B cell (primary cell): Measurements from ENCODE around the gene LRBA. TPM values are rescaled to one million over a fixed set of nuclear protein-coding genes. Genes with fewer than 3 reads are reported as not detected.

Source experiments
- ATAC-seq: fragments of 200-7000 bp; cut with Tn5 transposase; one replicate; pipeline ENCODE4 v1.10.0; 2021; ENCODE audit warnings: low read depth, mild to moderate bottlenecking, moderate number of reproducible peaks, moderate library complexity
- CTCF ChIA-PET: fragments of 350-600 bp; sonication (Branson Sonifier 250); formaldehyde crosslinking; loops from one replicate; lab custom pipeline; 2021; ENCODE audit warnings: antibody characterized with exemption, inconsistent platforms; lab: Charles Lee
- POLR2A ChIA-PET: fragments of 350-600 bp; sonication (Branson Sonifier 250); formaldehyde crosslinking; loops from one replicate; lab custom pipeline; 2021; ENCODE audit warnings: antibody characterized with exemption; lab: Charles Lee
- DNase-seq: peaks from one replicate; pipeline ENCODE4 v3.0.0; 2013
- H2AFZ ChIP-seq: 2 replicates; pipeline ENCODE4 v1.6.1; 2012; ENCODE audit warnings: mild to moderate bottlenecking, low read depth, low read length; ENCODE audit not compliant: insufficient read depth, poor library complexity, severe bottlenecking
- H3K27ac ChIP-seq, 2 donors: 1 replicate in 1 of 2; 2 replicates in 1 of 2; pipeline ENCODE4 v1.5.1; 2012 to 2013; ENCODE audit warnings: low read length in 2 of 2, mild to moderate bottlenecking in 2 of 2, moderate library complexity in 1 of 2
- H3K27me3 ChIP-seq, 4 experiments: fragments of 200-600 bp in 1 of 4; sonication (generic) in 1 of 4; replicated peaks in 1 of 4; 1 replicate in 2 of 4; 2 replicates in 2 of 4; pipeline versions ENCODE4 v1.6.1 to v1.7.0; 2013 to 2016; ENCODE audit warnings: low read length in 3 of 4, mild to moderate bottlenecking in 2 of 4, mixed read lengths in 1 of 4, moderate library complexity in 1 of 4; ENCODE audit not compliant: insufficient read depth in 4 of 4, control insufficient read depth in 3 of 4; ENCODE audit errors: control extremely low read depth in 1 of 4
- H3K36me3 ChIP-seq, 2 experiments: replicated peaks in 1 of 2; 1 replicate in 1 of 2; 2 replicates in 1 of 2; pipeline versions ENCODE4 v1.6.1 to v1.7.1; 2013; ENCODE audit warnings: low read length in 1 of 2; ENCODE audit not compliant: insufficient read depth in 2 of 2, control insufficient read depth in 1 of 2; ENCODE audit errors: control extremely low read depth in 1 of 2, extremely low read depth in 1 of 2
- H3K4me1 ChIP-seq, 2 donors: fragments of 200-600 bp in 1 of 2; sonication (generic) in 1 of 2; 1 replicate in 1 of 2; 2 replicates in 1 of 2; pipeline versions ENCODE4 v1.5.1 to v1.6.1; 2013 to 2017; ENCODE audit warnings: low read length in 2 of 2; ENCODE audit not compliant: control insufficient read depth in 2 of 2, insufficient read depth in 2 of 2
- H3K4me2 ChIP-seq: replicated peaks from 2 replicates; pipeline ENCODE3; 2012; ENCODE audit warnings: mild to moderate bottlenecking, low read depth, low read length; ENCODE audit not compliant: poor library complexity, severe bottlenecking
- H3K4me3 ChIP-seq, 5 experiments: fragments of 200-600 bp in 1 of 5; sonication (generic) in 1 of 5; 1 replicate in 3 of 5; 2 replicates in 2 of 5; pipeline versions ENCODE4 v1.5.1 to v1.7.0; 2011 to 2016; ENCODE audit warnings: low read length in 4 of 5, mild to moderate bottlenecking in 4 of 5, low read depth in 2 of 5, control low read depth in 1 of 5, moderate library complexity in 1 of 5; ENCODE audit not compliant: insufficient read depth in 1 of 5; ENCODE audit errors: control extremely low read depth in 1 of 5, extremely low read depth in 1 of 5
- H3K79me2 ChIP-seq: fragments of 200-600 bp; sonication (generic); one replicate; pipeline ENCODE4 v1.6.0; 2016; ENCODE audit warnings: low read length; ENCODE audit not compliant: control insufficient read depth, insufficient read depth
- H3K9ac ChIP-seq: fragments of 200-600 bp; sonication (generic); 2 replicates; pipeline ENCODE4 v1.6.1; 2017; ENCODE audit warnings: mild to moderate bottlenecking, low read length, moderate library complexity
- H3K9me3 ChIP-seq, 3 donors: one replicate each; pipeline versions ENCODE4 v1.6.1 to v1.7.1; 2013; ENCODE audit warnings: low read length in 2 of 3; ENCODE audit not compliant: control insufficient read depth in 2 of 3, insufficient read depth in 1 of 3; ENCODE audit errors: control extremely low read depth in 1 of 3
- H4K20me1 ChIP-seq: 2 replicates; pipeline ENCODE4 v1.6.0; 2012; ENCODE audit warnings: mild to moderate bottlenecking, low read length; ENCODE audit not compliant: insufficient read depth, control insufficient read depth, poor library complexity, severe bottlenecking
- H3K27ac Mint-ChIP-seq: one replicate; pipeline ENCODE4 v1.8.0; 2021; ENCODE audit warnings: mixed read lengths
- H3K27me3 Mint-ChIP-seq: one replicate; pipeline ENCODE4 v1.8.0; 2021; ENCODE audit warnings: mixed read lengths
- H3K4me1 Mint-ChIP-seq: one replicate; pipeline ENCODE4 v1.8.0; 2021; ENCODE audit warnings: mixed read lengths
- H3K4me3 Mint-ChIP-seq: one replicate; pipeline ENCODE4 v1.8.0; 2021; ENCODE audit warnings: mixed read lengths
- H3K9me3 Mint-ChIP-seq: one replicate; pipeline ENCODE4 v1.8.0; 2022; ENCODE audit warnings: mixed read lengths; ENCODE audit not compliant: insufficient read depth
- EZH2 ChIP-seq: IDR thresholded peaks from 2 replicates; pipeline ENCODE4 v1.6.1; 2012; ENCODE audit warnings: borderline replicate concordance, low read depth, mild to moderate bottlenecking, moderate library complexity, low read length; ENCODE audit not compliant: insufficient read depth, poor library complexity, severe bottlenecking
- WGBS: methylation state at CpG from one replicate; pipeline ENCODE4 v1.1.5; 2013; ENCODE audit warnings: missing lambda C conversion rate; ENCODE audit not compliant: insufficient coverage; 5-methylcytosine and 5-hydroxymethylcytosine counted together
- intact Hi-C: fragments of 100-400 bp; cut with micrococcal nuclease; formaldehyde crosslinking; loops from one replicate; pipeline ENCODE4 v1.10.0; 2022
- polyA plus RNA-seq: library from polyadenylated mRNA; depleted of rRNA; stranded (reverse); fragments of >200 nt; gene quantifications from 2 replicates; pipeline ENCODE4 v1.2.3, GENCODE V29; 2012
- total RNA-seq, 2 donors: library from RNA; stranded (reverse); fragments of 120-200 nt in 1 of 2; gene quantifications; 1 replicate in 1 of 2; 2 replicates in 1 of 2; pipeline versions ENCODE4 v1.2.3 to v1.2.4, GENCODE V29; 2013 to 2022
- TF ChIP-seq, protein P1 (sequence below): fragments of 200-600 bp; IDR thresholded peaks from one replicate; pipeline ENCODE4 v1.8.0; 2022; ENCODE audit warnings: antibody characterized with exemption, mild to moderate bottlenecking

The LRBA gene
- total and polyA plus RNA-seq, 2 donors (not counting 1 experiment from before 2014, with no cell fraction given) = 17.5 to 86.7 TPM

DNA sequence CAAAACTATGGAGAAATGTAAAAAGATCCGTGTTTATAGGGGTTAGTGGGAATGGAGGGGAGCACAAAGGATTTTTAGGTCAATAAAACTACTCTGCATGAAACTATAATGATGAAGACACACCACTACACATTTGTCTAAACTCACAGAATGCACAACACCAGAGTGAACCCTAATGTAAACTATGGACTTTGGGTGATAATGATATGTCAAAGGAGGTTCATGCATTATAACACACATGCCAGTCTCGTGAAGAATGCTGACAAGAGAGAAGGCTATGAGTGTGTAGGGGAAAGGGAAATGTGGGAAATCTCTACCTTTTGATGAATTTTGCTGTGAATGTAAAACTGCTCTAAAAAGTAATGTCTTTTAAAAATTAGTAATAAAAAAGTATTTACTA is 249.9 kb downstream of the LRBA start:
- Mint-ChIP-seq H3K4me3 (no peak overlapping the region), H3K27me3 (no peaks in the 10 kb centered on the region), H3K9me3 (peaks cover 3% of the 10 kb centered on the region), H3K4me1 (no peaks in the 10 kb centered on the region), H3K27ac (no peak overlapping the region)
- no peaks in the 10 kb centered on the region for H3K79me2 ChIP-seq
- no peak overlapping the region for H3K9ac ChIP-seq
- H3K9me3 ChIP-seq = no peaks in the 10 kb centered on the region
- H3K27me3 ChIP-seq = no peaks in the 10 kb centered on the region
- H3K4me1 ChIP-seq = no peaks in the 10 kb centered on the region
- ChIA-PET POLR2A (no interaction called here), CTCF (no interaction called here)
- no peak for ATAC-seq
- H2AFZ ChIP-seq = no peak overlapping the region
- no CpG with 5 or more reads among the region's 2 CpGs for WGBS
- no peak for DNase-seq
- peaks cover 0 to 1% of the 10 kb centered on the region in 2 experiments for H3K36me3 ChIP-seq
- no peak for TF ChIP-seq EZH2
- TF ChIP-seq, protein P1, sequence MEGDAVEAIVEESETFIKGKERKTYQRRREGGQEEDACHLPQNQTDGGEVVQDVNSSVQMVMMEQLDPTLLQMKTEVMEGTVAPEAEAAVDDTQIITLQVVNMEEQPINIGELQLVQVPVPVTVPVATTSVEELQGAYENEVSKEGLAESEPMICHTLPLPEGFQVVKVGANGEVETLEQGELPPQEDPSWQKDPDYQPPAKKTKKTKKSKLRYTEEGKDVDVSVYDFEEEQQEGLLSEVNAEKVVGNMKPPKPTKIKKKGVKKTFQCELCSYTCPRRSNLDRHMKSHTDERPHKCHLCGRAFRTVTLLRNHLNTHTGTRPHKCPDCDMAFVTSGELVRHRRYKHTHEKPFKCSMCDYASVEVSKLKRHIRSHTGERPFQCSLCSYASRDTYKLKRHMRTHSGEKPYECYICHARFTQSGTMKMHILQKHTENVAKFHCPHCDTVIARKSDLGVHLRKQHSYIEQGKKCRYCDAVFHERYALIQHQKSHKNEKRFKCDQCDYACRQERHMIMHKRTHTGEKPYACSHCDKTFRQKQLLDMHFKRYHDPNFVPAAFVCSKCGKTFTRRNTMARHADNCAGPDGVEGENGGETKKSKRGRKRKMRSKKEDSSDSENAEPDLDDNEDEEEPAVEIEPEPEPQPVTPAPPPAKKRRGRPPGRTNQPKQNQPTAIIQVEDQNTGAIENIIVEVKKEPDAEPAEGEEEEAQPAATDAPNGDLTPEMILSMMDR = no peak
- H4K20me1 ChIP-seq = no peaks in the 10 kb centered on the region
- H3K4me2 ChIP-seq = no peak overlapping the region
- H3K27ac ChIP-seq = no peak overlapping the region
- no peak overlapping the region for H3K4me3 ChIP-seq
- intact Hi-C loops = no loop called here

DNA sequence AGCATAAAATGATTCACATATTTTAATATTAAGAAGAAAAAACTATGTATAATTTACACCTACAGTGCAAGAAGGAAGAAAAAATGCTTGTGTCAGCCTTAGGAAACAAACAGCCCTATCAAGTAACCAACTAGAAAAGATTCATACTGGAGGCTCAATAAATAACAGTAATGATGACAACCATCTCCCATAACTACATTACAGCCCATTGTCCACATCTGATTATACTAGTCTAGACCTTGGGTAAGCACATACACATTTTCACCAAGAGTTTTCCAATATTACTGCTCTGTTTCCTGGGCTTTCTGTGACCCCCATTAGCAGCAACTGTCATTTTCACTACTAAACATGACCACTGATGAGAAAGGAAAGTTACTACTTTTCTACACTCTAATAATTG is 263.4 kb downstream of the LRBA start:
- H3K27me3 Mint-ChIP-seq = no peaks in the 10 kb centered on the region
- no peaks in the 10 kb centered on the region for H3K4me1 ChIP-seq
- DNase-seq = no peak

More for the DNA sequence above, 263.4 kb downstream of the LRBA start:
- no peaks in the 10 kb centered on the region for H3K9me3 ChIP-seq
- H3K79me2 ChIP-seq = no peaks in the 10 kb centered on the region
- H3K9me3 Mint-ChIP-seq = no peaks in the 10 kb centered on the region
- H2AFZ ChIP-seq = no peak overlapping the region
- H3K4me3 ChIP-seq = no peak overlapping the region
- peaks cover 2 to 5% of the 10 kb centered on the region in 2 experiments for H3K36me3 ChIP-seq
- no peak overlapping the region for H3K4me3 Mint-ChIP-seq
- no peaks in the 10 kb centered on the region for H4K20me1 ChIP-seq
- no peak overlapping the region for H3K27ac ChIP-seq
- H3K4me2 ChIP-seq = no peak overlapping the region
- no peak overlapping the region for H3K27ac Mint-ChIP-seq
- intact Hi-C loops = no loop called here
- ATAC-seq = no peak
- POLR2A ChIA-PET = no interaction called here
- TF ChIP-seq, protein P1 = no peak
- no peak for TF ChIP-seq EZH2
- H3K9ac ChIP-seq = no peak overlapping the region
- CTCF ChIA-PET = no interaction called here
- no peaks in the 10 kb centered on the region for H3K27me3 ChIP-seq
- H3K4me1 Mint-ChIP-seq = no peaks in the 10 kb centered on the region
